PC-3 (cell line): ENCODE data around the gene ENHO. TPM values are rescaled to one million over a fixed set of nuclear protein-coding genes. Genes with fewer than 3 reads are reported as not detected.

Source experiments
- ATAC-seq: fragments of 200-7000 bp; cut with Tn5 transposase; 2 replicates; pipeline ENCODE4 v1.9.1; 2020; ENCODE audit warnings: mild to moderate bottlenecking, moderate library complexity
- BruUV-seq: library from RNA; stranded (reverse); fragments of 400-500 nt; replicated peaks from 2 replicates; lab custom pipeline; 2021; lab: Mats Ljungman, UMichigan
- CTCF ChIA-PET: fragments of 300-600 bp; sonication (Branson Sonifier 250); formaldehyde crosslinking; loops from one replicate; lab custom pipeline; 2022; ENCODE audit warnings: antibody characterized with exemption; lab: Charles Lee
- POLR2A ChIA-PET: fragments of 300-600 bp; sonication (Branson Sonifier 250); formaldehyde crosslinking; loops from one replicate; lab custom pipeline; 2022; ENCODE audit warnings: antibody characterized with exemption; ENCODE audit not compliant: unreplicated experiment; lab: Charles Lee
- DNase-seq: peaks from one replicate; pipeline ENCODE4 v3.0.0-alpha.2; 2015
- H2AFZ ChIP-seq: fragments of 300-600 bp; sonication (generic); 2 replicates; pipeline ENCODE4 v1.6.0; 2016; ENCODE audit warnings: antibody characterized with exemption, low read length
- H3F3A ChIP-seq: fragments of 300-600 bp; sonication (generic); one replicate; pipeline ENCODE4 v1.6.0; 2017; ENCODE audit warnings: antibody characterized with exemption, low read length, control low read depth, mild to moderate bottlenecking; ENCODE audit not compliant: unreplicated experiment
- H3K27ac ChIP-seq: fragments of 300-600 bp; sonication (generic); 2 replicates; pipeline ENCODE4 v1.5.1; 2016; ENCODE audit warnings: mild to moderate bottlenecking, low read length
- H3K27me3 ChIP-seq: fragments of 300-600 bp; sonication (generic); 2 replicates; pipeline ENCODE4 v1.6.1; 2016; ENCODE audit warnings: low read length, mixed read lengths
- H3K36me3 ChIP-seq: fragments of 300-600 bp; sonication (generic); 2 replicates; pipeline ENCODE4 v1.6.1; 2016; ENCODE audit warnings: low read depth, mixed run types, low read length, mixed read lengths
- H3K4me1 ChIP-seq: fragments of 300-600 bp; sonication (generic); 2 replicates; pipeline ENCODE4 v1.5.1; 2016; ENCODE audit warnings: low read length; ENCODE audit not compliant: insufficient read depth
- H3K4me2 ChIP-seq: fragments of 300-600 bp; sonication (generic); 2 replicates; pipeline ENCODE4 v1.6.0; 2016; ENCODE audit warnings: low read length
- H3K4me3 ChIP-seq: fragments of 300-600 bp; sonication (generic); 2 replicates; pipeline ENCODE4 v1.5.1; 2016; ENCODE audit warnings: mild to moderate bottlenecking, low read length, mixed read lengths
- H3K79me2 ChIP-seq: fragments of 300-600 bp; sonication (generic); 2 replicates; pipeline ENCODE4 v1.6.1; 2017; ENCODE audit warnings: low read length, mixed read lengths
- H3K9ac ChIP-seq: fragments of 300-600 bp; sonication (generic); 2 replicates; pipeline ENCODE4 v1.6.0; 2016; ENCODE audit warnings: mild to moderate bottlenecking, low read length
- H3K9me2 ChIP-seq: fragments of 300-600 bp; sonication (generic); replicated peaks from 2 replicates; pipeline ENCODE4 v1.6.1; 2016; ENCODE audit warnings: mixed run types, low read length, mixed read lengths
- H3K9me3 ChIP-seq: fragments of 300-600 bp; sonication (generic); 2 replicates; pipeline ENCODE4 v1.6.1; 2016; ENCODE audit warnings: low read length, mixed read lengths
- H4K20me1 ChIP-seq: fragments of 300-600 bp; sonication (generic); 2 replicates; pipeline ENCODE4 v1.6.1; 2016; ENCODE audit warnings: low read length, mixed read lengths
- EZH2 ChIP-seq: fragments of 300-600 bp; sonication (generic); IDR thresholded peaks from one replicate; pipeline ENCODE4 v1.6.1; 2017; ENCODE audit warnings: antibody characterized with exemption, mild to moderate bottlenecking, low read length; ENCODE audit not compliant: unreplicated experiment
- EZH2phosphoT487 ChIP-seq: fragments of 300-600 bp; sonication (generic); IDR thresholded peaks from 2 replicates; pipeline ENCODE4 v1.6.1; 2018; ENCODE audit warnings: mild to moderate bottlenecking, antibody characterized with exemption, low read length, borderline replicate concordance
- intact Hi-C: fragments of 100-400 bp; cut with micrococcal nuclease; formaldehyde crosslinking; loops from 2 replicates; pipeline ENCODE4 v1.9.0; 2023
- total RNA-seq: library from RNA; depleted of rRNA; stranded (reverse); fragments of >200 nt; gene quantifications from 2 replicates; pipeline ENCODE4 v1.2.3, GENCODE V29; 2014
- TF ChIP-seq, protein P1 (sequence below): fragments of 300-600 bp; sonication (generic); conservative IDR thresholded peaks from 2 replicates; pipeline ENCODE4 v1.5.1; 2017; ENCODE audit warnings: antibody characterized with exemption, low read depth, mild to moderate bottlenecking, low read length

ENHO gene
- total RNA-seq, 1 experiment from 2014 or later: 1.3 TPM

DNA sequence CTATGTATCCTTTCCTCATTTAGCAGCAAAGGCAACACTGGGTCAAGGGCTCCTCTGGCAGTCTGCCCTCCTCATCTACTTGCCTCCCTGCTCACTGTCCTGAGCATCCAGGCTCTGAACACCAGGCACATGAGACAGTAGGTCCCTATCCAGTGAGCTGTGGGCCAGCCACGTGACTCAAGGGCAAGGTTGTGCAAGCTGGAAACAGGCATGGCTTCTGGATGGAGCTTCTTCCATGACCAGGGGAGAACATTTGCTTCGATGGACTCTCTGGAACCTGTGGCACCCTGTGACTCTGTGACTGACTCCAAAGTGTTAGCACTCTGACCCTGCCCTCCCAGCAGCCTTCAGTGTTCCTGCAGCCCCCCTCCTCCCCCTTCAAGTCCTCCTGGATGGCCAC, 31.2 kb downstream of the ENHO start:
- CTCF ChIA-PET: no interaction called here
- Histone ChIP-seq H3K9ac (no peak overlapping the region), H3K4me3 (no peak overlapping the region), H3K79me2 (no peaks in the 10 kb centered on the region), H3F3A (no peaks in the 10 kb centered on the region), H4K20me1 (no peaks in the 10 kb centered on the region), H3K4me1 (no peaks in the 10 kb centered on the region), H2AFZ (no peak overlapping the region), H3K36me3 (no peaks in the 10 kb centered on the region), H3K9me3 (no peaks in the 10 kb centered on the region), H3K27ac (no peak overlapping the region), H3K4me2 (no peak overlapping the region), H3K9me2 (no peaks in the 10 kb centered on the region), H3K27me3 (peaks cover 12% of the 10 kb centered on the region)
- BruUV-seq: no TSS peak
- DNase-seq: no peak
- intact Hi-C loops: no loop called here
- no peak for ATAC-seq
- no peak for TF ChIP-seq EZH2phosphoT487
- POLR2A ChIA-PET: no interaction called here

DNA sequence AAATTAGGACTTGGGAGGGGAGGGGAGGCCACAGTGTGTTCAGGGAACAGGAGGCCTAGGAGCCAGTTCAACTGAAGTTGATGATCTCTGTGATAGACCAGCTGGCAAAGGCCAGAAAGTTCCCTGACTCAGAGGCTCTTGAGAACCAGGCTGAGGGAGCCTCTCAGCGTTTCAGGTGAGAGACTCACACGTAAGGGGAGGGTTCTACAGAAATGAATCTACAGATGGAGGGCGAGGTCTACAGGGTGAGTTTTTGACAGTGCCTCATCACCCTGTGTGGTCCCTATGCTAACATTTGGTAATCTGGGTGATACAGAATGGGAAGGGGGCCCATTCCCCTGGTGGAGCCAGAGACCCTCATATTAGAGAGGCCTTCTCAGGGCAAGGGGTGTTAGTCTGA, 32.0 kb downstream of the ENHO start:
- H3K79me2 ChIP-seq: no peaks in the 10 kb centered on the region
- TF ChIP-seq, protein P1, sequence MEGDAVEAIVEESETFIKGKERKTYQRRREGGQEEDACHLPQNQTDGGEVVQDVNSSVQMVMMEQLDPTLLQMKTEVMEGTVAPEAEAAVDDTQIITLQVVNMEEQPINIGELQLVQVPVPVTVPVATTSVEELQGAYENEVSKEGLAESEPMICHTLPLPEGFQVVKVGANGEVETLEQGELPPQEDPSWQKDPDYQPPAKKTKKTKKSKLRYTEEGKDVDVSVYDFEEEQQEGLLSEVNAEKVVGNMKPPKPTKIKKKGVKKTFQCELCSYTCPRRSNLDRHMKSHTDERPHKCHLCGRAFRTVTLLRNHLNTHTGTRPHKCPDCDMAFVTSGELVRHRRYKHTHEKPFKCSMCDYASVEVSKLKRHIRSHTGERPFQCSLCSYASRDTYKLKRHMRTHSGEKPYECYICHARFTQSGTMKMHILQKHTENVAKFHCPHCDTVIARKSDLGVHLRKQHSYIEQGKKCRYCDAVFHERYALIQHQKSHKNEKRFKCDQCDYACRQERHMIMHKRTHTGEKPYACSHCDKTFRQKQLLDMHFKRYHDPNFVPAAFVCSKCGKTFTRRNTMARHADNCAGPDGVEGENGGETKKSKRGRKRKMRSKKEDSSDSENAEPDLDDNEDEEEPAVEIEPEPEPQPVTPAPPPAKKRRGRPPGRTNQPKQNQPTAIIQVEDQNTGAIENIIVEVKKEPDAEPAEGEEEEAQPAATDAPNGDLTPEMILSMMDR: no peak
- TF ChIP-seq EZH2: no peak
- TF ChIP-seq EZH2phosphoT487: no peak
- no peak overlapping the region for H3K9ac ChIP-seq
- CTCF ChIA-PET: interaction anchor here (0.6 kb wide), 1 partner anchor 110 kb away, joined by 3 read pairs; no protein-coding TSS in a partner anchor
- H3K9me2 ChIP-seq: no peaks in the 10 kb centered on the region
- ATAC-seq (no peak), DNase-seq (no peak)
- POLR2A ChIA-PET: no interaction called here
- H3F3A ChIP-seq: no peaks in the 10 kb centered on the region
- H3K27me3 ChIP-seq: peaks cover 12% of the 10 kb centered on the region
- no peaks in the 10 kb centered on the region for H3K36me3 ChIP-seq
- H4K20me1 ChIP-seq: no peaks in the 10 kb centered on the region
- no peak overlapping the region for H3K4me2 ChIP-seq
- no peak overlapping the region for H2AFZ ChIP-seq
- intact Hi-C loops: no loop called here
- no peak overlapping the region for H3K4me3 ChIP-seq
- no peak overlapping the region for H3K27ac ChIP-seq
- no peaks in the 10 kb centered on the region for H3K4me1 ChIP-seq
- no TSS peak for BruUV-seq
- no peaks in the 10 kb centered on the region for H3K9me3 ChIP-seq

DNA sequence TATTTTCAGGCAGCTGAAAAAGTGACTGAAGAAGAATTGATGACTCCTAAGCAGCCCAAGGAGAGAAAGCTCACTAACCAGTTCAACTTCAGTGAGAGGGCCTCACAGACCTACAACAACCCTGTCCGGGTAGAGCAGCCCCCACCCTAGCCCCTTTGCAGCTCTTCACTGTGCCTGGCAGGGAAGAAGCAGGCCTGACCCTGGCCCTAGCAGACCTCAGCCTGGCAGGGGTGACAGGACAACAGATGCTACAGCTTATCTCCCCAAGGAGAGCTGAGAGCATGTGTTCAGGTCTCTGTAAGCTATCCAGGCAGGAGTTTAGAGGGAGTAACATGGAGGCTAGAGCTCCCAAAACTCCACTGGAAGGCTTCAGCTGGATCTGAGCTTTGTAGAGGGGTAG, 32.4 kb downstream of the ENHO start:
- Histone ChIP-seq H3K9me3 (no peaks in the 10 kb centered on the region), H2AFZ (no peak overlapping the region), H3K79me2 (no peaks in the 10 kb centered on the region), H3K27me3 (peaks cover 12% of the 10 kb centered on the region), H4K20me1 (no peaks in the 10 kb centered on the region), H3K9ac (no peak overlapping the region), H3K4me2 (no peak overlapping the region), H3K27ac (no peak overlapping the region), H3F3A (no peaks in the 10 kb centered on the region), H3K4me3 (no peak overlapping the region), H3K36me3 (no peaks in the 10 kb centered on the region), H3K4me1 (no peaks in the 10 kb centered on the region), H3K9me2 (no peaks in the 10 kb centered on the region)
- intact Hi-C loops: no loop called here
- ChIA-PET CTCF (no interaction called here), POLR2A (no interaction called here)
- no peak for ATAC-seq
- no peak for DNase-seq
- no peak for TF ChIP-seq EZH2phosphoT487
- TF ChIP-seq, protein P1: no peak
- no TSS peak for BruUV-seq
